Left ventricle myocardium superior (tissue), 1 donor: ENCODE results near the gene SYCP2. TPM values are rescaled to one million over a fixed set of nuclear protein-coding genes. Genes with fewer than 3 reads are reported as not detected.

ENCODE experiments used
- ATAC-seq: fragments of 200-7000 bp; cut with Tn5 transposase; one replicate; pipeline ENCODE4 v1.9.1; 2020; ENCODE audit warnings: mild to moderate bottlenecking, moderate library complexity
- DNase-seq: peaks from one replicate; pipeline ENCODE4 v3.0.0-alpha.2; 2020
- intact Hi-C: fragments of 100-400 bp; cut with micrococcal nuclease; formaldehyde crosslinking; loops from one replicate; pipeline ENCODE4 v1.11.0; 2022
- total RNA-seq: library from RNA; stranded (reverse); fragmentation: NEBNext Ultra II Directional; extraction: Animal tissue kit (Norgen Biotek cat#: 25700); gene quantifications from one replicate; pipeline ENCODE4 v1.2.1, GENCODE V29; 2021
- donor health status: DM: no; HTN: yes; CAD: no; lungs with severe emphysema.

Gene SYCP2
- total RNA-seq, 1 donor from 2014 or later = 2.8 TPM

- no peak for DNase-seq
Measured at GRCh38 chr20:59817846-59818615, 115.4 kb downstream of the SYCP2 start.

GRCh38 chr20:59817406-59817805 lies 116.0 kb downstream of the SYCP2 start:
- DNase-seq = no peak
- ATAC-seq = no peak
- intact Hi-C loops = no loop called here

More at GRCh38 chr20:59817846-59818615, 115.4 kb downstream of the SYCP2 start:
- ATAC-seq = no peak
- intact Hi-C loops = no loop called here

- intact Hi-C loops = no loop called here
- ATAC-seq (no peak), DNase-seq (no peak)
Measured at GRCh38 chr20:59816146-59816738, 117.2 kb downstream of the SYCP2 start.

- intact Hi-C loops = no loop called here
- no peak for ATAC-seq
- DNase-seq = no peak
Measured at GRCh38 chr20:59814840-59815340, 118.5 kb downstream of the SYCP2 start.

GRCh38 chr20:59813948-59814839 lies 119.2 kb downstream of the SYCP2 start:
- intact Hi-C loops = no loop called here
- no peak for DNase-seq
- ATAC-seq = peak; percentile 68

Other genes with a start within 250 kb of the SYCP2 start
- 13.7 TPM for gene PPP1R3D, start 6.7 kb upstream of the SYCP2 start, total RNA-seq
- gene FAM217B, start 6.8 kb upstream of the SYCP2 start, total RNA-seq = 37.6 TPM
- gene CDH26, start 24.8 kb upstream of the SYCP2 start, total RNA-seq = 1.6 TPM